ENCODE data around the gene NTM. TPM values are rescaled to one million over a fixed set of nuclear protein-coding genes. Genes with fewer than 3 reads are reported as not detected.

Gene NTM
- total RNA-seq, 2 donors from 2014 or later: 0.26 to 3.6 TPM

DNA sequence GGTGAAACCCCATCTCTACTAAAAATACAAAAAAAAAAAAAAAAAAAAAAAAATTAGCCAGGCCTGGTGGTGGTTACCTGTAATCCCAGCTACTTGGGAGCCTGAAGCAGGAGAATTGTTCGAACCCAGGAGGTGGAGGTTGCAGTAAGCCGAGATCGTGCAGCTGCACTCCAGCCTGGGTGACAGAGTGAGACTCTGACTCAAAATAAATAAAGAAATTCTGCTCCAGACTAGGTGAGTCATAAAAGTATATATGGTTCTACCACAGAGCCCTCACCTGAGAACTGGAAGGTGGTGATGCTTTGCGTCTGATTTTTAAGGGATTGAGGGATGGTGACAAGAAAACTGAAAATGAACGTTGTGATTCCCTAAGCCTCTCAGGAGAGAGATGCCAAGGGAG, 58.4 kb downstream of the NTM start:
- TF ChIP-seq, protein P1, sequence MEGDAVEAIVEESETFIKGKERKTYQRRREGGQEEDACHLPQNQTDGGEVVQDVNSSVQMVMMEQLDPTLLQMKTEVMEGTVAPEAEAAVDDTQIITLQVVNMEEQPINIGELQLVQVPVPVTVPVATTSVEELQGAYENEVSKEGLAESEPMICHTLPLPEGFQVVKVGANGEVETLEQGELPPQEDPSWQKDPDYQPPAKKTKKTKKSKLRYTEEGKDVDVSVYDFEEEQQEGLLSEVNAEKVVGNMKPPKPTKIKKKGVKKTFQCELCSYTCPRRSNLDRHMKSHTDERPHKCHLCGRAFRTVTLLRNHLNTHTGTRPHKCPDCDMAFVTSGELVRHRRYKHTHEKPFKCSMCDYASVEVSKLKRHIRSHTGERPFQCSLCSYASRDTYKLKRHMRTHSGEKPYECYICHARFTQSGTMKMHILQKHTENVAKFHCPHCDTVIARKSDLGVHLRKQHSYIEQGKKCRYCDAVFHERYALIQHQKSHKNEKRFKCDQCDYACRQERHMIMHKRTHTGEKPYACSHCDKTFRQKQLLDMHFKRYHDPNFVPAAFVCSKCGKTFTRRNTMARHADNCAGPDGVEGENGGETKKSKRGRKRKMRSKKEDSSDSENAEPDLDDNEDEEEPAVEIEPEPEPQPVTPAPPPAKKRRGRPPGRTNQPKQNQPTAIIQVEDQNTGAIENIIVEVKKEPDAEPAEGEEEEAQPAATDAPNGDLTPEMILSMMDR (IDR thresholded peaks at IDR 0.05): no peak
- DNase-seq (no peak), ATAC-seq (no peak)
- H3K4me1 ChIP-seq: peaks cover 13% of the 10 kb centered on the region
- H3K36me3 ChIP-seq (replicated peaks in 1 of 2; ENCODE audit: insufficient read depth in 1 of 2, low read depth in 2 of 2): no peaks in the 10 kb centered on the region
- intact Hi-C loops (cut with DNase I): no loop called here
- H3K27ac ChIP-seq: no peak overlapping the region
- no peaks in the 10 kb centered on the region for H3K27me3 ChIP-seq
- no peaks in the 10 kb centered on the region for H3K9me3 ChIP-seq
- no peak overlapping the region for H3K4me3 ChIP-seq
- 81 to 87% methylated on average over 5 of the region's 5 CpGs for WGBS, 2 donors

DNA sequence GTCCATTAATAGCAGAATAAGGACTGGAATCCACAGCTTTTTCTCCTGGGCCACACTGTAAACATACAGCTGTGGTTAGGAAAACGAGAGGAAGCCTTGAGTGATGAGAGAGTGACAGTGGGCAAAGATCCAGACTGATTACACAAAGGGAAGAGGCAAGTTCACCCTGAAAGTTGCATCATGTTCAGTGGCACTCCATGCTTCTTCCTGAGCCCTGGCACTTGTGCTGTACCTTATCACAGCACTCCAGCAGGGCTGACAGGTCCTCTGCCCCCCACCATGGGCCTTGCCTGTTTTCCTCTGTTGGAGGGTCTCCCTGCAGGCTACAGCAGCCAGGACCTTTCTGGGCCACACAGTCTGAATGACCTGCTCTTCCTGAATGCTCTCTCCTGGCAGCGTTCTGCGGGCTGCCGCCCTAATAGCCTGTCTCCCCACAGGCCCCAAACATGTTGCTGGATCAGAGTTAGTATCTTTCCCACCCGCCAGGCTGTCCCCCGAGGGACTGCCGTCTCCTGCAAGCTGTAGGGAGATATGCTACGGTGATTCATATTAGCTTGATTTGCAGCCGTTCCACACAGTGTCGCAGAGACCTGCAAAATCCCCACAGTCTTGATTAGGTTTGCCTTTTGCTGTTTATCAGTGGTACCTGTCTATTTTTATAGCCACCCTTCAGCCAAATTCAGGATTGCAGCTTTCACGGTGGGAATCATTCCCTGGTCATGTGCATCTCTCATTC, 60.2 kb downstream of the NTM start:
- no peaks in the 10 kb centered on the region for H3K9me3 ChIP-seq
- intact Hi-C loops (cut with DNase I): no loop called here
- no peak overlapping the region for H3K27ac ChIP-seq
- no peaks in the 10 kb centered on the region for H3K36me3 ChIP-seq (replicated peaks in 1 of 2; ENCODE audit: insufficient read depth in 1 of 2, low read depth in 2 of 2)
- TF ChIP-seq, protein P1 (IDR thresholded peaks at IDR 0.05): no peak
- no peak for TF ChIP-seq POLR2A (IDR thresholded peaks at IDR 0.05)
- DNase-seq (no peak), ATAC-seq (no peak)
- WGBS, 2 donors: 59 to 61% methylated on average over 11 of the region's 11 CpGs
- H3K4me1 ChIP-seq: peaks cover under 1% of the 10 kb centered on the region
- no peak overlapping the region for H3K4me3 ChIP-seq
- no peaks in the 10 kb centered on the region for H3K27me3 ChIP-seq

DNA sequence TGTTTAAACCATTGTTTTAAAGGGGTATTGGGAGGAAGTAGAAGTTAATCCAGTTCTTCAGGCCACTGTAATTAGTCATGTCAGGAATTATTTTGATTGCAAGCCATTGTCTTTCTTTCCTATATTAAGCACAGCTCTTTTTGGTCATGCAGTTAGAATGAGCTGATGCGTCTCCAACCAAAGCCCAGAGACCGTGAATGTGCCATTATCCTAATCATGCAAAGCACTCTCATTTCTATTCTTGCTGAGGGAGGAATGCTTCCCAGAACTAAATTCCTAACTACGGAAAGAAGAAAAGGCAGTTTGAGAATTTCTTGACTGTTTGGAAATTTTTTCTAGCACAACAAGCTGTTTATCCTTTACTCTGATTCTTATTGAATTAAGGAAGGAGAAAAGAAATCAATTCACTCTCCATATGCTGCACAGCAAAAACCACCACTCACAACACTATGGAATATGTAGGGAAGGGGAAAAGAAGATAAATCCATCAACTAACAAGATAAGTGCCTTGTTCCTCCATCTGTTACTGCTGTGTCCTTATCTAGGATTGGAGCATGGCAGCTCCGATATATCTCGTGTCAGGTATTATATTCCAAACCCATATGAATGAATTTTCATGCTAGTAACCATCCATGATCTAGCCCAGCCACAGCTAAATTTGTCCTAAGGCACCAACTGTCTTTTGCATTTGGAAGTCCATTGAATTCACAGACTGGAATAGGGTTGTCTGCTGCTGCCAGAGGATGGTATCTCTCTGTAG, 70.8 kb downstream of the NTM start:
- no peaks in the 10 kb centered on the region for H3K9me3 ChIP-seq
- H3K27ac ChIP-seq: no peak overlapping the region
- no peak for DNase-seq
- 69 to 73% methylated on average over 5 of the region's 5 CpGs for WGBS, 2 donors
- no peaks in the 10 kb centered on the region for H3K4me1 ChIP-seq
- no peaks in the 10 kb centered on the region for H3K36me3 ChIP-seq (replicated peaks in 1 of 2; ENCODE audit: insufficient read depth in 1 of 2, low read depth in 2 of 2)
- no peak overlapping the region for H3K4me3 ChIP-seq
- TF ChIP-seq, protein P1 (IDR thresholded peaks at IDR 0.05): no peak
- no peak for ATAC-seq
- intact Hi-C loops (cut with DNase I): no loop called here
- no peaks in the 10 kb centered on the region for H3K27me3 ChIP-seq

DNA sequence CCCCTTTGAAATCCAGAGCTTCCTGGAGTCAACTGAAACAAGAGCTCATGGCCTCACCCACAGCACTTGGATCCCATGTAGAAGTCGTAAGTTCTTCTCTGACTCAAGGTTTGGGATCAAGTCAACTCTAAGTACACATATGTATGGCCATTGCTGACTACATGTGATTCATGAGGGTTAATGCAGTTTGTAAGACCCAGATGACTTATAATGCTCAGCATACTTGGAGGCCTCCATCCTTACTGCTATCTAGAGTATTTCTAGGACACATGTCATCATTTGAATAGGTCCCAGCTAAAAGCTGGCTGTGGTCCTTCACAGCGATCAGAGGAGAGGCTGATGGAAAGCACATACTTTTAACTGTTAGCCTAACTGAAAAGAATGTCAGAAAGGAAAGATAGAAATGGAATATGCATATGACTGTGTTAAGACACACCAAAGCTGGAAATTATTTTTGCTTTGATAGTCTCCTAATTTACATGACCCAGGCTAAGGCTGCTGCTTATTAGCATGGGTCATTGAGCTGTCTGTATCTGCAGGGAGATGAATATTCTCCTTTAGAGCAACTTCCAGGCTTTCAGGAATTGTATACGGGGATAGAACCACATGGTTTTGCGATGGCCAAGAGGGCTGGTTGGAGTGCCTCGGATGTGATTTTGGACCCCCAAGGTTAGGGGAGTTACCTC, 76.3 kb downstream of the NTM start:
- ATAC-seq: no peak
- H3K27me3 ChIP-seq: no peaks in the 10 kb centered on the region
- no peaks in the 10 kb centered on the region for H3K36me3 ChIP-seq (replicated peaks in 1 of 2; ENCODE audit: insufficient read depth in 1 of 2, low read depth in 2 of 2)
- H3K4me3 ChIP-seq: no peak overlapping the region
- no peak for DNase-seq
- H3K4me1 ChIP-seq: no peaks in the 10 kb centered on the region
- H3K9me3 ChIP-seq: no peaks in the 10 kb centered on the region
- TF ChIP-seq, protein P1 (IDR thresholded peaks at IDR 0.05): no peak
- TF ChIP-seq POLR2A (IDR thresholded peaks at IDR 0.05): no peak
- intact Hi-C loops (cut with DNase I): no loop called here
- 70 to 80% methylated on average over 5 of the region's 5 CpGs for WGBS, 2 donors
- H3K27ac ChIP-seq: no peak overlapping the region
